ENCODE measurements around the gene HYAL1.
A peak's percentile ranks its signal among the peaks of the same experiment; 100 is the strongest.

HYAL1 gene

GRCh38 chr3:50336452-50337174 lies 33.2 kb upstream of the HYAL1 start:
- Histone ChIP-seq H4K12ac (ENCODE audit: low read depth, low read length) (peak overlapping the region; percentile 83), H3K4me2 (ENCODE audit: low read length) (peak overlapping the region; percentile 92), H3K4me3 (ENCODE audit: low read depth, low read length) (peak overlapping the region; percentile 92), H3K36me3 (ENCODE audit: control insufficient read depth in 1 of 2, insufficient read depth in 2 of 2, low read length in 2 of 2) (peaks cover 15 to 22% of the 10 kb centered on the region in 2 experiments), H3K9me3 (ENCODE audit: insufficient read depth, low read depth, low read length) (peaks cover 6% of the 10 kb centered on the region), H3K4me1 (ENCODE audit: control insufficient read depth in 1 of 2, insufficient read depth in 2 of 2, low read length in 2 of 2) (peaks cover 21 to 23% of the 10 kb centered on the region in 2 experiments), H2BK12ac (ENCODE audit: low read length) (no peak overlapping the region), H3K79me1 (ENCODE audit: low read length) (peaks cover 12% of the 10 kb centered on the region), H4K91ac (ENCODE audit: low read depth, low read length) (peak overlapping the region; percentile 92), H3K27me3 (ENCODE audit: insufficient read depth, low read length) (peaks cover 25% of the 10 kb centered on the region), H2BK120ac (ENCODE audit: insufficient read depth, low read length, poor library complexity) (peak overlapping the region; percentile 87), H3K4ac (ENCODE audit: low read depth, low read length) (peak overlapping the region; percentile 90), H4K8ac (ENCODE audit: low read depth, low read length) (peak overlapping the region; percentile 91), H3K18ac (ENCODE audit: low read length) (peak overlapping the region; percentile 96), H3K9ac (ENCODE audit: low read length) (peak overlapping the region; percentile 89), H3K79me2 (ENCODE audit: control insufficient read depth, insufficient read depth, low read length, poor library complexity) (peaks cover 20% of the 10 kb centered on the region), H3K14ac (ENCODE audit: low read length) (peak overlapping the region; percentile 94), H3K23ac (ENCODE audit: low read length) (no peak overlapping the region), H2BK5ac (ENCODE audit: low read depth, low read length, poor library complexity) (peak overlapping the region; percentile 86), H3K27ac (ENCODE audit: low read depth, low read length) (peak overlapping the region; percentile 92), H2AFZ (ENCODE audit: insufficient read depth, low read length, poor library complexity) (peak overlapping the region; percentile 74), H2AK5ac (ENCODE audit: low read length) (peak overlapping the region; percentile 85)
- DNase-seq = peak in 1 of 2 donors; percentile 58
- no CpG with 5 or more reads among the region's 31 CpGs for WGBS (ENCODE audit: extremely low coverage, insufficient coverage, insufficient read length)

- Histone ChIP-seq H3K36me3 (ENCODE audit: control insufficient read depth in 1 of 2, insufficient read depth in 2 of 2, low read length in 2 of 2) (peaks cover 35 to 42% of the 10 kb centered on the region in 2 experiments), H4K91ac (ENCODE audit: low read depth, low read length) (no peak overlapping the region), H3K27ac (ENCODE audit: low read depth, low read length) (no peak overlapping the region), H2BK12ac (ENCODE audit: low read length) (no peak overlapping the region), H3K18ac (ENCODE audit: low read length) (no peak overlapping the region), H3K14ac (ENCODE audit: low read length) (no peak overlapping the region), H3K79me1 (ENCODE audit: low read length) (peaks cover 12% of the 10 kb centered on the region), H2BK5ac (ENCODE audit: low read depth, low read length, poor library complexity) (no peak overlapping the region), H3K23ac (ENCODE audit: low read length) (no peak overlapping the region), H3K4me1 (ENCODE audit: control insufficient read depth in 1 of 2, insufficient read depth in 2 of 2, low read length in 2 of 2) (peaks cover 14% of the 10 kb centered on the region in 2 experiments), H4K8ac (ENCODE audit: low read depth, low read length) (no peak overlapping the region), H3K9me3 (ENCODE audit: insufficient read depth, low read depth, low read length) (no peaks in the 10 kb centered on the region), H3K4me3 (ENCODE audit: low read depth, low read length) (no peak overlapping the region), H2AFZ (ENCODE audit: insufficient read depth, low read length, poor library complexity) (no peak overlapping the region), H3K4ac (ENCODE audit: low read depth, low read length) (peak overlapping the region; percentile 22), H3K9ac (ENCODE audit: low read length) (no peak overlapping the region), H4K12ac (ENCODE audit: low read depth, low read length) (no peak overlapping the region), H3K79me2 (ENCODE audit: control insufficient read depth, insufficient read depth, low read length, poor library complexity) (peaks cover 20% of the 10 kb centered on the region), H3K27me3 (ENCODE audit: insufficient read depth, low read length) (peaks cover 5% of the 10 kb centered on the region), H2BK120ac (ENCODE audit: insufficient read depth, low read length, poor library complexity) (no peak overlapping the region), H3K4me2 (ENCODE audit: low read length) (no peak overlapping the region), H2AK5ac (ENCODE audit: low read length) (no peak overlapping the region)
- no peak for DNase-seq
- WGBS (ENCODE audit: extremely low coverage, insufficient coverage, insufficient read length) = no CpG with 5 or more reads among the region's 5 CpGs
Observed at GRCh38 chr3:50334339-50335075, 31.1 kb upstream of the HYAL1 start.

GRCh38 chr3:50333744-50334328 lies 30.5 kb upstream of the HYAL1 start:
- Histone ChIP-seq H3K27me3 (ENCODE audit: insufficient read depth, low read length) (peaks cover 3% of the 10 kb centered on the region), H2BK120ac (ENCODE audit: insufficient read depth, low read length, poor library complexity) (no peak overlapping the region), H3K79me1 (ENCODE audit: low read length) (peaks cover 12% of the 10 kb centered on the region), H3K27ac (ENCODE audit: low read depth, low read length) (no peak overlapping the region), H3K14ac (ENCODE audit: low read length) (no peak overlapping the region), H3K4me3 (ENCODE audit: low read depth, low read length) (no peak overlapping the region), H3K18ac (ENCODE audit: low read length) (peak overlapping the region; percentile 26), H3K4me1 (ENCODE audit: control insufficient read depth in 1 of 2, insufficient read depth in 2 of 2, low read length in 2 of 2) (peaks cover 14% of the 10 kb centered on the region in 2 experiments), H2BK5ac (ENCODE audit: low read depth, low read length, poor library complexity) (no peak overlapping the region), H4K8ac (ENCODE audit: low read depth, low read length) (no peak overlapping the region), H3K36me3 (ENCODE audit: control insufficient read depth in 1 of 2, insufficient read depth in 2 of 2, low read length in 2 of 2) (peaks cover 39 to 47% of the 10 kb centered on the region in 2 experiments), H4K12ac (ENCODE audit: low read depth, low read length) (no peak overlapping the region), H3K4me2 (ENCODE audit: low read length) (no peak overlapping the region), H3K4ac (ENCODE audit: low read depth, low read length) (peak overlapping the region; percentile 8), H3K9me3 (ENCODE audit: insufficient read depth, low read depth, low read length) (no peaks in the 10 kb centered on the region), H2BK12ac (ENCODE audit: low read length) (no peak overlapping the region), H3K9ac (ENCODE audit: low read length) (no peak overlapping the region), H3K23ac (ENCODE audit: low read length) (no peak overlapping the region), H2AK5ac (ENCODE audit: low read length) (no peak overlapping the region), H4K91ac (ENCODE audit: low read depth, low read length) (no peak overlapping the region), H2AFZ (ENCODE audit: insufficient read depth, low read length, poor library complexity) (no peak overlapping the region), H3K79me2 (ENCODE audit: control insufficient read depth, insufficient read depth, low read length, poor library complexity) (peaks cover 20% of the 10 kb centered on the region)
- DNase-seq = no peak
- WGBS (ENCODE audit: extremely low coverage, insufficient coverage, insufficient read length) = no CpG with 5 or more reads among the region's 12 CpGs

GRCh38 chr3:50331364-50331907 lies 28.1 kb upstream of the HYAL1 start:
- Histone ChIP-seq H2AFZ (ENCODE audit: insufficient read depth, low read length, poor library complexity) (no peak overlapping the region), H2AK5ac (ENCODE audit: low read length) (no peak overlapping the region), H2BK120ac (ENCODE audit: insufficient read depth, low read length, poor library complexity) (no peak overlapping the region), H3K14ac (ENCODE audit: low read length) (no peak overlapping the region), H3K27ac (ENCODE audit: low read depth, low read length) (no peak overlapping the region), H3K4me2 (ENCODE audit: low read length) (no peak overlapping the region), H2BK5ac (ENCODE audit: low read depth, low read length, poor library complexity) (no peak overlapping the region), H3K9me3 (ENCODE audit: insufficient read depth, low read depth, low read length) (no peaks in the 10 kb centered on the region), H4K8ac (ENCODE audit: low read depth, low read length) (no peak overlapping the region), H2BK12ac (ENCODE audit: low read length) (no peak overlapping the region), H3K79me1 (ENCODE audit: low read length) (peaks cover 3% of the 10 kb centered on the region), H4K12ac (ENCODE audit: low read depth, low read length) (no peak overlapping the region), H3K4ac (ENCODE audit: low read depth, low read length) (no peak overlapping the region), H3K23ac (ENCODE audit: low read length) (no peak overlapping the region), H3K79me2 (ENCODE audit: control insufficient read depth, insufficient read depth, low read length, poor library complexity) (peaks cover 14% of the 10 kb centered on the region), H3K4me1 (ENCODE audit: control insufficient read depth in 1 of 2, insufficient read depth in 2 of 2, low read length in 2 of 2) (peaks cover 8 to 15% of the 10 kb centered on the region in 2 experiments), H3K9ac (ENCODE audit: low read length) (no peak overlapping the region), H3K18ac (ENCODE audit: low read length) (no peak overlapping the region), H4K91ac (ENCODE audit: low read depth, low read length) (no peak overlapping the region), H3K36me3 (ENCODE audit: control insufficient read depth in 1 of 2, insufficient read depth in 2 of 2, low read length in 2 of 2) (peaks cover 39 to 47% of the 10 kb centered on the region in 2 experiments), H3K27me3 (ENCODE audit: insufficient read depth, low read length) (no peaks in the 10 kb centered on the region), H3K4me3 (ENCODE audit: low read depth, low read length) (peak overlapping the region; percentile 16)
- WGBS (ENCODE audit: extremely low coverage, insufficient coverage, insufficient read length) = no CpG with 5 or more reads among the region's 19 CpGs
- no peak for DNase-seq

Measured in trophoblast cell (in vitro differentiated cells and primary cell).